A204.1 (cell line): Measurements from ENCODE around the gene TAS1R3.
"Not testable (repeated sequence)": the region's sequence is repeated elsewhere in the genome, so short reads cannot be mapped to it uniquely, and the experiment has no call there.

Experiments used
- FAIRE-seq: peaks from 2 replicates; lab custom pipeline; 2012; peaks lifted over from hg19 to GRCh38; lab: Jason Lieb, UNC

TAS1R3 gene

DNA sequence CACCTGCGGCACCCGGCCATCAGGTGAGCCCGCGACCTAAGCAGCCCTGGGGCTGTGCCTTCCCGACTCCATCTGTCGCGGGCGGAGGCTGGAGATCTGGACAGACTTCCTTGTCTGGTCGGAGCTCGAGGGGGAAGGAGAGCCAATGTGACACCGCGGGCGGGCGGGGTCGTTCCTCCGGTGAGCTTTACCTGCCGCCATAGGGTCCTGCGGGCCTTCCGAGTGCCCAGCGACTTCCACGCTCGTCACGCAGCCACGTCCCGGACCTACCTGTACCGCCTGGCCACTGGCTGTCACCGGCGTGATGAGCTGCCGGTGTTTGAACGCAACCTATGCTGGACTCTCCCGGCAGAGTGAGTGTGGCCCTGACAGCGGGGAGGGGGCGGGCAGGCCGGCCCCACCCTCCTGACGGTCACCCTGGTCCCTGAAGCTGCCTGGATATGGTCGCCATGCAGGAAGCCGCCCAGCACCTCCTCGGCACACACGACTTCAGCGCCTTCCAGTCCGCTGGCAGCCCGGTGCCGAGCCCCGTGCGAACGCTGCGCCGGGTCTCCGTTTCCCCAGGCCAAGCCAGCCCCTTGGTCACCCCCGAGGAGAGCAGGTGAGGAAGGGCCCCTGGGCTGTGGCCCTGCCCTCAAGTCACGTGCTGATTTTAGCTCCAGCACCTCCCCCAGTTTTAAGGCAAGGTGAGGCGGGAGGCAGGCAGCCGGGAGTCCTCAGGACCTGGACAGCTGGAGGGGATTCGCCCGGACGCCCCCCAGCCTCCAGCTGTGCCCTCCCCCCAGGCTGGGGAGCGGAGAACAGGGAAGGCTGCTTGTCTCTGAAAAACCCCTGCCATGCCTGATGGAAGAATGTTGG is 21.6 kb upstream of the TAS1R3 start:
- FAIRE-seq, result no peak

DNA sequence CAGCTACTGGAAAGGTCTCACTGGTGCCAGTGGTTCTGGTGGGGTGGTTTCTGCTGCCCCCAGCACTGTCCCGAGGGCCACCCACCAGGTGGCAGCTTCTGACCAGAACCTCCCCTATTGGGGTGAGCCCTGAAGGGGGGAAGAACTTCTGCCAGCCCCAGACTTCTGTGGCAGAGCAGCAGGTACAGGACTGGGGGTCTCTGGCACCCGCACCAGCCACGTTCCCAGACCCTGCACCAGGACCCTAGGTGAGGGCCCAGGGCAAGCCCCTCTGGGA is 21.0 kb upstream of the TAS1R3 start:
- no peak for FAIRE-seq

DNA sequence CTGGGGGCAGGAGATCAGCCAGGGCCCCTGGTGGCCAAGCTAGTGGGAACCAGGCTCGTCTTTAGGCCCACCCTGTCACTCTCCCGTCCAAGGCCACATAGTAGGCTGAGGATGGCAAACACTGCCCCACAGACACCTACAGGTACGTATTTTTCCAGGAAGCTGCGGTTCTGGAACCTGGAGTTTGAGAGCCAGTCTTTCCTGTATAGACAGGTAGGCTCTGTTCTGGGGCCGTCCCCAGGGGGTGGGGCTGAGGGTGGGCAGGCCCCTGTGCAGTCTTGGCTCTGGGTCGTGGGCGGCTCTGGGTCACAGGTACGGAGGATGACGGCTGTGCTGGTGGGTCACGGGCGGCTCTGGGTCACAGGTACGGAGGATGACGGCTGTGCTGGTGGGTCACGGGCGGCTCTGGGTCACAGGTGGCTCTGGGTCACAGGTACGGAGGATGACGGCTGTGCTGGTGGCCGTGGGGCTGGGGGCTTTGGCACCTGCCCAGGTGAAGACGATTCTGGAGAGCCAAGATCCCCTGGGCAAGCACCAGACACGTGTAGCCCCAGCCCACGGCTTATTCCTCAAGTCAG is 20.5 kb upstream of the TAS1R3 start:
- FAIRE-seq, result no peak

DNA sequence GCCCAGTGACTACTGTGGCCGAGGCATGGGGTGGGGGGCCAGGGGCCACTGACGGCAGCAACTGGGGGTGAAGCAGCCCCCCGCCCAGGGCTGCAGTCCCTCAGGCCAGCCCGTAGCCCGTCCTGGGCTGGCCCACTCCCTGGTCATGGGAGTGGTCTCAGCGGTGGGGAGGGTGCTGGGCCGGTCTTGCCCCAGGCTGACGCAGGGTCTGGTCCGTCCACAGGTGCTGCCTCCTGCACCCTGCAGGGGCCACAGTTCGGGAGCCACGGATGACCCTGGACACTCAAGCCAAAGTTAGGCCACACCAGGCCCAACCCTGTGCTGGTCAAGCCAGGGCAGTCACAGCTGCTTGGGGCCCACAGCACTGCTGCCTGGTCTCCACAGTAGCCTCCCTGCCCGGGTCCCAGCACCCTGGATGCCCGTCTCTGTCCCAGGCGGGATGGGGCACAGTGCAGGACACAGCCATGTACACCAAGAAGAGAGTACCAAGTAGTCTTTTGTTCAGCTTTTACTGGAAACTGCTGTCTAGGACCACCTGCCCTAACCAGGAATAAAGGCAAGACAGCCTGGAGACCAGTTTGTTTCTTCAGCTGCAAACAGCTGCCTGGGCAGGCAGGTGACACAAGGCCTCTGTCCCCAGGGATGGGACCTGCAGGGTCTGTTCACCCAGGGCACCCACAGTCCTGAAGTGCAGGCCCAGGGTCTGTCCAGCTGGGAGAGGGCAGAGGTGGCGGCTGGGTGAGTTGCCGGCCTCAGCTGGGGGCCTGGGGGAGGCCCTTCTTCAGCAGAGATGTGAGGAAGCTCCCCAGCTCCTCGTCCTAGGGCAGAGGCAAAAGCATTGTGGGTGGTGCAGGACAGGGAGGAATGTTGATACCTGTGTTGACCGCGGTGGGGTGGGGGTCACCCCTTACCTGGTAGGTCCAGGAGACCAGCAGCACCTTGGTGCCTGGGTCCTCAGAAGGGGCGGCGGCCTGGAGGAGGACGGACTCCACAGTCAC is 19.7 kb upstream of the TAS1R3 start:
- no peak for FAIRE-seq

DNA sequence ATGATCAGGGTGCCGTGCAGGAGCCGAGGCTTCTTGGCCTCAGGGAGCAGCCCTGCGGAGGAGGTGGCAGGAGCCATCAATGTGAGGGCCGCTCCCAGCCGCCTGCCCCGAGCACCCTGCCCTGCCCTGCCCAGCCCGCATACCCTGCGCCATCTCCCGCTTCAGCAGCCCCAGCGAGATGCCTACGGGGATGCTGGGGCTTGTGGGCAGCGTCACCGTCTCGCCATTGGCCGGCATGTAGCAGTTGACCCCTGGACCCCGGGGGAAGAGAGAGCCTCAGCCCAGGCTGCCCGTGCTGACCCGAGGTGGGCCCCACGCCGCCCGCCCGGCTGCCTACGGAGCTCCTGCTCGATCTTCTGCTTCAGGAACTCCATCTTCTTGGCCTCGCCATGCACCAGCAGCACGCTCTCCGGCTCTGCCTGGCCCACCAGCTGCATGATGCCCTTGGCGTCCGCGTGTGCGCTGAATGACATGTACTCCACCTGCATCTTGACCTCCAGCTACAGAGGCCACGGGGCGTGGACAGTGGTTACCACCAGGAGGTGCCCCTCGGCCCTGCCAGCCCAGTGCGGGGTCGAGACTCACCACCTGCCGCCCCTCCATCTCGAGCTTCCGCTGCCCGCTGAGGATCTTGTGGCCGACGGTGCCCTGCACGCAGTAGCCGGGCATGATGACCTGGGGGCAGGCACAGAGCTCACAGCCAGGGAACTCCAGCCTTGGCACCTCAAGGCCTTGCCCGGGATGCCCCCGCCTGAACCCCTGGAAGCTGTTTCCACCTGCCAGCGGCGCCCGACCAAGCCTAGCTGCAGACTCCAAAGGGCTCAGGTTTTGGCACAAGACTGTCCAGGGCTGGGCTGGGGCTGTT is 18.4 kb upstream of the TAS1R3 start:
- no peak for FAIRE-seq

DNA sequence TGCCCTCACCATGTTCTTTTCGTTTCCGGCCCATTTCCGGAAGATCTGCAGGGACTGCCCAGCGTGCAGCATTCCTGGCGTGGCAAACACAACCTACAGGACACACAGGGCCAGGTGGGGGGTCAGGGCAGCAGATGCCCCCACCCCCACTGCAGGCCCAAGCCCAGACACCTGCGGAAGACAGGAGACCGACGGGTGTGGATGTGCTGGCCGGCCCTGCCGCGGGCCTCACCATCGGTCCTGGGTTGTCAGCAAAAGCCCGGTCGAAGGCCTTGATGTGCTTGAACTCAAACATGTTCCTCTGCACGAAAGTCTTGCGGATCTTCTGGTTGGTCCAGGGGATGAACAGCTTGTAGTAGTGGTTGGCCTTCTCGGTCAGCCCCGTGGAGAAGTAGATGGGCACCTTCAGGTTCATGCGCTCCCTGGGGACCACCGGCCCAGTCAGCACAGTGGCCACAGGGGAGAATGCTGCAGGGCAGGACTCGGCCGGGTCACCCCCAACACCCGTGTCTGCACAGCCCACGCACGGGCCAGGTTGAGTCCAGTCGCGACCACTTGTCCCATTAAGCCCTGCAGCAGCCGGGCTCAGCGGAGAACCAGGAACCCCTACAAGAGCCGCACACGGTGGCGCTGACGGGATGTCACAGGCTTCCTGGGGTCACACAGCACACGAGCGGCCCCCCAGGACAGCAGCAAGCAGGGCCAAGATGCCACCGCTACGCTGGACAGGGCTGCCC is 17.4 kb upstream of the TAS1R3 start:
- no peak for FAIRE-seq

DNA sequence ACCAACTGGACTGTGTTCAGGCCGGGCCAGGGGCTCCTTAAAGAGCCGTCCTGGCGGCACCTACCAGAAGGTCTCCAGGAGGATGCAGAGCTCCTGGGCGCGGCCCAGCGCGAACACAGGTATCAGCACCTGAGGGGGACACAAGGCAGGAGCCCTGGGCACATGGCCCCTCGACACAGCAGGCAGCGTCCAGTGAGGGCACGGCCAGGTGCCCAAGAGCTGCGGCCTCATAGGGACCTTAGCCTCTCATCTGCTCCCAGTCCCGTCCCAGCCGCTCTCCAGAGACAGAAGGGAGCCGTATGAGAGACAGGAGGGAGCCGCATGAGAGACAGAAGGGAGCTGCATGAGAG is 16.9 kb upstream of the TAS1R3 start:
- no peak for FAIRE-seq

DNA sequence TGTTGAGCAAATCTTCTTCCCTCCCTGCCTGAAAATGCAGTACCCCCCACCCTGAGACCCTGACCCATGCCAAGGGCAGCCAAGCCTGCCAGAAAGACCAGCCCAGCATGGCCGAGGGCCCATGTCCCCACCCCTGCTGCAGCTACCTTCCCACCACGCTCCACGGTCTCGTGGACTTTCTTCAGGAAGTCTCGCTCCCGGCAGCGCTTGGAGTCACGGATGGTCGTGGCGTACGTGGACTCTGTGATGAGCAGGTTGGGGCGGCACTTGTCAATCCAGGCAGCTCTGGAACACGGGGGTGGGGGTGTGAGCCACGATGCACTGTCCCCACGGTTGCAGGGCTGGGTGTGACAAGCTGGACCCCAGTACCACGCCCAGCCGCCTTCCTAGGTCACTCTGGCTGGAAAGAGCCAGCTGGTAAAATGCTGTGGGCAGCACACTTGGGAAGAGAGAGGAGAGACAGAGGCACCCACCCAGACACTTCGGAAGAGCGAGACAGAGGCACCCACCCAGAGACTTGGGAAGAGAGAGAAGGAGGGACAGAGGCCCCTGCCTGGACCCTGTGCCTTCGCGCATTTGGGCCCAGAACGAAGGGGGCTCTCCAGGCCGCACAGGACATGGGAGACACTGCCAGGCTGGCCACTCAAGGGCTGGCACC is 16.3 kb upstream of the TAS1R3 start:
- FAIRE-seq, result no peak

DNA sequence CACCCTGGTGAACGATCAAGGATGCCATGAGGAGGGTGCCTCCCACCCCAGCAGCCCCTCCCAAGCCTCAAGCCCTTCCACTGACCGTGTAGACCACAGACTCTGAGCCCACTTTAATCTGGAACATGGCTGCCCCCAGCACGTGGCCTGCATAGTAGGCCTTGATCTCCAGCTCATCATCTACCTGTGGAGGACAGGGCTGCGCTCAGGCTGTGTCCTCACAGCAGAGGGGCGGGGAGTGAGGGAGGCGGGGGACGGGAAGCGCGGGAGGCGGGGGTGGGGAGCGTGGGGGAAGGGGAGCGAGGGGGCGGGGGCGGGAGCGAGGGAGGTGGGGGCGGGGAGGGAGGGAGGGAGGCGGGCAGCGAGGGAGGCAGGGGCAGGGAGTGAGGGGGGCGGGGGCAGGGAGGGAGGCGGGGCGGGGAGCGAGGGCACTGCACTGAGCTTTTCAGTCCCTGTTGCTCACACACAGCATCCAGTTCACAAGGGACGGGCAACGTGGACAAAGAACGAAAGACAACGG is 15.6 kb upstream of the TAS1R3 start:
- no peak for FAIRE-seq

DNA sequence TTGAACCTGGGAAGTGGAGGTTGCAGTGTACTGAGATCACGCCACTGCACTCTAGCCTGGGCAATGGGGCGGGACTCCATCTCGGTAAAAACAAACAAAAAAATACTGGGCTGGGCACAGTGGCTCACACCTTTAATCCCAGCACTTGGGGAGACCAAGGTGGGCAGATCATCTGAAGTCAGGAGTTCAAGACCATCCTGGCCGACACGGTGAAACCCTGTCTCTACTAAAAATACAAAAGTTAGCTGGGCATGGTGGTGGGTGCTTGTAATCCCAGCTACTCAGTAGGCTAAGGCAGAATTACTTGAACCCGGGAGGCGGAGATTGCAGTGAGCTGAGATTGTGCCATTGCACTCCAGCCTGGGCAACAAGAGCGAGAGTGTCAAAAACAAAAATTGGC is 14.9 kb upstream of the TAS1R3 start:
- not testable (repeated sequence) for FAIRE-seq

DNA sequence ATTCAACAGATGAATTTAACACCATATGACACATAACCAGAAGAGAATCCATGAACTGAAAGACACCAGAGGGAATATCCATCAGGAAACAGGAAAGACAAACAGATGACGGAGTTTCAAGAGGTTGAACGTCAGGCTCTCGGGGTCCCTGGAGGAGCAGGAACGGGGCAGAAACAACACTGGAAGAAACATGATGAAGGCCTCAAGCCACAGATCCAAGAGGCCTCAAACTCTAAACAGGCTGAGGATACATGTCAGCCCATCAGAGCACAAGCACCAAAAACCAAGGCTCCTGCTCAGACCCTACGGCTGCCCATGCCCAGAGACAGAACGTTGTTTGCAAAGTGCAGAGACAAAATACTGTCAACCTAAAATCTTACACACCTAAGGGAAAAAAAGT is 13.7 kb upstream of the TAS1R3 start:
- no peak for FAIRE-seq

DNA sequence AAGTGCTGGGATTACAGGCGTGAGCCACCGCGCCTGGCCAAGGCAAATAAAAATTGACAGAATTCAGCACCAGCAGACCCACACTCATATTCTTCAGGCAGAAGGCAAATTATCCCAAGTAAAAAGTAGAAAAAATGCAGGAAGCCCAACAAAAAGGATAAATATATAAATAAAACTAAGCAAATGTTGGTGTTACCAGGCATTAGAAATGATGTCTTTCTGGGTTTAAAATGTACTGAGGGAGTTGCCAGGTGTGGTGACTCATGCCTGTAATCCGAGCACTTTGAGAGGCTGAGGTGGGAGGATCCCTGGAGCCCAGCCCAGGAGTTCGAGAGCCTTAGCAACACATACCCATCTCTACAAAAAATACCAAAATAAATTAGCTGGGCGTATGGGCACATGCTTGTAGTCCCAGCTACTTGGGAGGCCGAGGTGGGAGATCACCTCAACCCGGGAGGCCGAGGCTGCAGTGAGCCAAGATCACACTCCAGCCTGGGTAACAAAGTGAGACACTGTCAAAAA is 12.9 kb upstream of the TAS1R3 start:
- no peak for FAIRE-seq

DNA sequence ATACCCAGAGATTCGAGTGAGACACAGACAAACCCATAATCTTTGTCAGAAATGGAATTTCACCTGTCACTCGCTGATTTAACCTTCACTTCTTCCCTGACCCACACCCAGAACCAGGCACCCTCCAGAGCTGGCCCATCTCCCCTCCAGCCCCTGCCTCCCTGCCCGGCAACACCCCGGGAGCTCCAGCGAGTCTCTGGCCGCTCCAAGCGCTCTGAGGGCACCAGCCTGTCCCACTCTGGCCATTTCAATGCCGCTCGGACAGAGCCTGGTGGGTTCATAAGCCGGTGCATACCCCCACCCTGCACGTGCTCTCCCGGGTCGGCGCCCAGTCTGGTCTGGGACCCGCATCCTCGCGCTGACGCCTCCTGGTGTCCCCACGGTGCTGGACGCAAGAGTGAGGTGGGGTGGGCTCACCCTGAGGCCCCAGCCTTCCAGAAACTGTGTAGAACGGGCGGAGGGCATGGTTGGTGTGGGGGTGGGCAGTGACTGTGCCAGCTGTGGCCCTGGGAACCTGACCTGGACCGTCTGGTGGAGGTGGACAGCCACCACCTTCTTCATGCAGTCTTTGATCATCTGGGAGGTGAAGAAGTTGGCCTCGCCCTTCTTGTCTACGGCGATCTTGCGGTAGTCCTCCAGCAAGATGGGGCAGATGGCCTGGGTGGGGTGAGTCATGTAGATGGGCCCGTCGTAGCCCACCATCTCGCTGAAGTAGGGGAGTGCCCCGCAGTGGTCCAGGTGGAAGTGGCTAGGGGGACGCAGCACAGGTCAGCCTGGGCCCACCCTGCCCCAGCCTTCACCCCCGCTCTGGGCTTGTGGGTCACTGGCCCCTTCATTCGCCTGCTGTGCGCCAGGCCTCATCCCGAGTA is 12.1 kb upstream of the TAS1R3 start:
- FAIRE-seq, result no peak

DNA sequence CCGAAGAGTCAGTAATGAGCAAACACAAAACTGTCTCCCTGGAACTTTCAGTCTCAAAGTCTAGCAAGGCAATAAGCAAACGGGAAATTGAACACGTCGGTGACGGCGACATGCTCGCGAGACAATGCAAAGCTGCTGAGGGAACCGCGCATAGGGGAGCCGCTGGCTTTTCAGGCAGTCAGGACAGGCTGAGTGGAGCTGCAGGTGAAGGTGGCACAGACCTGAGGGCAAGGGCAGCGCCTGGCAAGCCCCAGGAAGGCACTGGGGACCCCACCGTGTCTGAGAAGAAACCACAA is 11.5 kb upstream of the TAS1R3 start:
- no peak for FAIRE-seq

DNA sequence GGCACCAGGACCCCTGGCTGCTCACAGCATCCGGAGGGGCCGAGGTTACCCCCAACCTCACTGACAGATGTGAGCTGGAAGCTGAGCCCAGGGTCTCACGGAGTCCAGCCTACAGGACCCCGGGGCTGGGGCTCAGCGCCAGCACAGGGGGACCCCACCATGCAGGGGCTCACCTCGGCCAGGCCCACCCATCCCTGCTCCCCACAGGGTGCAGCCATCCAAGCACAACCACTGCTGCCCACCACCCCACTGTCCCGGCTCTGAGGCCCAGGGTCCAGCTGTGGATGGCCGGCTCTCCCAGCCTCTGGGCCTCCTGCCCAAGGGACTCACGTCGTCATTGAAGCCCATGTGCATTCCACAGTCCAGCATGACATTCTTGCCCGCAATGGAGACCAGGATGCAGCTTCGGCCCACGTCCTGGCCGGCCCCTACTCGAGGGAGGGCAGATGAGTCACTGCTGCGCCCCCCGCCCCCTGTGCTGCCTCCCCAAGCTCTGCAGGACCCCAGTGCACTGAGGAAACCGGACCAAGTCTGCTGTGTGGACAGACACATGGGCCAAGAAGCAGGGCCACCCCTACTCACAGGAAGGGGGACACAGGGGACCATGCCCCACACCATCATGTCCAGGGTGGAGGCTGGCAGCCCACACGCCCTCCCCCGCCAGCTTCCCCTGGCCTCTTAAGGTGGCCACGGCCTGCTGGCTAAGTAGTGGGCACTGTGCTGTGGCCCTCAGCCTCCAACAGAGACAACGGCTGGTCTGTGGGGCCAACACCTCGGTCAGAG is 10.2 kb upstream of the TAS1R3 start:
- FAIRE-seq, result no peak

DNA sequence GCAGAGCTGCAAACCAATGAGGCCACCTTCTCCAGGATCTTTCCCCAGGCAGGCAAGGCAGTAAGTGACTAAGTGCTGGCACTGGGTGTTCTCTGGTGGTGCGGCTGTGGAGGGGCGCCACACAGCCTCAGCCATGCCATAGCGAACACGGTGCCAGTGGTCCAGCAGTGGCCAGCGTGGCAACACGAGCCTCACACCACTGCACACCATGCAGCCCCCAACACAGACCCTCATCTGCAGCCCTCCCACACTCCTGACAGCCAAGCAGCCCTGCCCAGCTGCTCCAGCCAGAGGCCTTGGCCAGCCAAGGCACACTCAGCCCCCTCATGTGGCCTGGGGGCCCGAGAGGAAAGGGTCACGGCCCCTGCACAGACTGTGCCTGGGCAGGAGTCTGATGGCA is 9.6 kb upstream of the TAS1R3 start:
- FAIRE-seq, result no peak

DNA sequence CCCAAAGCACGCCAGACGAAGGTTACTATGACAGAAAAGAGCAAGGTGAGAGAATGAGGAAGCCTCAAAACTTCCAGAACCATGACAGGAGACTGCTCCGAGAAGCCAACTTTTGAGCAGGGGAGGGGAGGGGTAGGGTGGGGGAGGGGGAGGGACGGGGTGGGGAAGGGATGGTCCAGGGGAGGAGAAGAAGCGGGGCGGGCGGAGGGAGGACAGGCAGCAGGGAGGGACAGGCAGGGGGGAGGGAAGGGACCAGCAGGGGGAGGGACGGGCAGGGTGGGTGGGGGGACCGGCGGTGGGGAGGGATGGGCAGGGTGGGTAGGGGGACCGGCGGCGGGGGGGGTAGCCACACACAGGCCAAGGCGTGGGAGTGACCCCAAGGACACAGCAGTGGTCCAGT is 8.7 kb upstream of the TAS1R3 start:
- no peak for FAIRE-seq

DNA sequence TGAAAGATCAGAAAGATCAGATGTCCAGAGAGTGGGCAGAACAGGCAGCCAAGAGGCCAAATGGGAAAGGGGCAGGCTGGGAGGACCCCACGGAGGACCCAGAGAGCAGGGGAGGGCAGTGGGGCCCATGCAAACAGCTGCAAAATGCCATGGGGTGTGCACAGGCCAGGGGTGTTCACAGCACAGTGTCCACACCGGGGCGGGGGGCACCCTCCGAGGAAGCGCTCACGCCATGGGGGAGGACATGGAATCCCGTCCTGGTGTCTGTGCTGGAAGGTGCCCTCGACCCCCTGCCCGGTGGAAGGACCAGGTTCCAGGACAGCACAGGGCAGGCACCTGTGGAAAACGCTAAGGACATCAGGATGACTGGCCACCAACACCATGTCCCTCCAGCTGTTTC is 8.1 kb upstream of the TAS1R3 start:
- no peak for FAIRE-seq

DNA sequence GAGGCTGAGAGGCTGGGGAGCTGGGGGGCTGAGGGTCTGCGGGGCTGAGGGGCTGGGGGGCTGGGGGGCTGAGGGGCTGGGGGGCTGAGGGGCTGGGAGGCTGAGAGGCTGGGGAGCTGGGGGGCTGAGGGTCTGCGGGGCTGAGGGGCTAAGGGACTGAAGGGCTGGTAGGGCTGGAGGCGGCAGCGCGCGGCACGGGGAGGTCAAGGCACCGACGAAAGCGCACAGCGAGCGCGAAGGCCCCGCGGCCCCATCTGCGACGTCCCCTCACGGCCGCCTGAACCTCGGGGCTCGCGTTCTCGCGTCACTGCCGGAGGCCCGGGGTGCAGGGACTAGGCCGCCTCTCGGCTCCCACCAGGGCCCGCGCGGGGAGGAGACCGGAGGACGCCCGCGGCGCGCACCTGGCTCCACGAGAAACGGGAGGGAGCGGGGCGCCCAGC is 7.0 kb upstream of the TAS1R3 start:
- FAIRE-seq, result no peak
